ENCODE results near the gene CFAP47.

DNA sequence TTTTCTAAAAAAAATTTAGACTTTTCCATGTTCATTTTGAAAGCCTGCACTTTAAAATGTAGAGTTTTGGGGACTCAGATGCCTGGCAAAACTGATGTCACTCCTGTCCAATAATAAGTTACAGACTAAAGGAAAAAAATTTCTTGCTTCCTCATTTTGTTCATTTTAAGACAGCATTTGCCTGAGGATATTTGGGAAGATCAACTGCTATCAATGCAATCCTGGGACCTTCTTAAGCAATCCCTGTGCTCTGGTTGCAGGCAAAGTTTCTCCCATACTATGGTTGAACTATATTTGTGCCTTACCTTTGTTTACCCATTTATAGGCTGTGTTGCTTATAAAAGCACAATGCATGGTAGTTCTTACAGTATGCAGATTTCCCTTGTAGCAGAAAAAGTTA lies 280.4 kb downstream of the CFAP47 start:
- no peak for TF ChIP-seq FOSL1 (IDR thresholded peaks at IDR 0.05; ENCODE audit: insufficient read depth, low read depth, low read length)
- TF ChIP-seq JUN (IDR thresholded peaks at IDR 0.05; ENCODE audit: low read depth, low read length) = no peak
- TF ChIP-seq, protein P1, sequence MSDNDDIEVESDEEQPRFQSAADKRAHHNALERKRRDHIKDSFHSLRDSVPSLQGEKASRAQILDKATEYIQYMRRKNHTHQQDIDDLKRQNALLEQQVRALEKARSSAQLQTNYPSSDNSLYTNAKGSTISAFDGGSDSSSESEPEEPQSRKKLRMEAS (IDR thresholded peaks at IDR 0.05) = no peak
- no peak for TF ChIP-seq HDAC6 (IDR thresholded peaks at IDR 0.05; ENCODE audit: low read depth, low read length)
- TF ChIP-seq POLR2A (IDR thresholded peaks at IDR 0.05; ENCODE audit: control extremely low read depth in 1 of 2, low read depth in 2 of 2, low read length in 2 of 2) = no peak
- TF ChIP-seq EZH2 (IDR thresholded peaks at IDR 0.05; ENCODE audit: low read depth, low read length, severe bottlenecking) = no peak
- no peak for TF ChIP-seq SIN3A (conservative IDR thresholded peaks at IDR 0.05 in 1 of 2, IDR thresholded peaks at IDR 0.05 in 1 of 2; ENCODE audit: low read depth in 1 of 2, low read length in 2 of 2)
- TF ChIP-seq SP4 (IDR thresholded peaks at IDR 0.05; ENCODE audit: low read length) = no peak
- TF ChIP-seq, protein P2, sequence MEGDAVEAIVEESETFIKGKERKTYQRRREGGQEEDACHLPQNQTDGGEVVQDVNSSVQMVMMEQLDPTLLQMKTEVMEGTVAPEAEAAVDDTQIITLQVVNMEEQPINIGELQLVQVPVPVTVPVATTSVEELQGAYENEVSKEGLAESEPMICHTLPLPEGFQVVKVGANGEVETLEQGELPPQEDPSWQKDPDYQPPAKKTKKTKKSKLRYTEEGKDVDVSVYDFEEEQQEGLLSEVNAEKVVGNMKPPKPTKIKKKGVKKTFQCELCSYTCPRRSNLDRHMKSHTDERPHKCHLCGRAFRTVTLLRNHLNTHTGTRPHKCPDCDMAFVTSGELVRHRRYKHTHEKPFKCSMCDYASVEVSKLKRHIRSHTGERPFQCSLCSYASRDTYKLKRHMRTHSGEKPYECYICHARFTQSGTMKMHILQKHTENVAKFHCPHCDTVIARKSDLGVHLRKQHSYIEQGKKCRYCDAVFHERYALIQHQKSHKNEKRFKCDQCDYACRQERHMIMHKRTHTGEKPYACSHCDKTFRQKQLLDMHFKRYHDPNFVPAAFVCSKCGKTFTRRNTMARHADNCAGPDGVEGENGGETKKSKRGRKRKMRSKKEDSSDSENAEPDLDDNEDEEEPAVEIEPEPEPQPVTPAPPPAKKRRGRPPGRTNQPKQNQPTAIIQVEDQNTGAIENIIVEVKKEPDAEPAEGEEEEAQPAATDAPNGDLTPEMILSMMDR (IDR thresholded peaks at IDR 0.05; ENCODE audit: control extremely low read depth in 1 of 3, insufficient read depth in 1 of 3, low read depth in 1 of 3, low read length in 3 of 3) = no peak
- TF ChIP-seq GABPA (IDR thresholded peaks at IDR 0.05; ENCODE audit: borderline replicate concordance, insufficient read depth, low read length) = no peak
- no peak for TF ChIP-seq RXRA (IDR thresholded peaks at IDR 0.05; ENCODE audit: insufficient read depth, low read depth, low read length)
- TF ChIP-seq EGR1 (IDR thresholded peaks at IDR 0.05; ENCODE audit: borderline replicate concordance, low read depth, low read length) = no peak

All from H1 (cell line).